NCI-H748 treated with DMSO at 0.1 percent for 48 hours (cell line): Measurements from ENCODE around the gene KRT4.

Experiments
- DNase-seq: peaks from one replicate; lab custom pipeline; 2025; lab: John Stamatoyannopoulos, UW

Gene KRT4

GRCh38 chr12:52792185-52793029 lies 21.5 kb downstream of the KRT4 start:
- DNase-seq = no peak

- DNase-seq = no peak
Measured at GRCh38 chr12:52791271-52792184, 22.4 kb downstream of the KRT4 start.

GRCh38 chr12:52790427-52791270 lies 23.3 kb downstream of the KRT4 start:
- no peak for DNase-seq

GRCh38 chr12:52789637-52790426 lies 24.1 kb downstream of the KRT4 start:
- no peak for DNase-seq

GRCh38 chr12:52788876-52789636 lies 24.9 kb downstream of the KRT4 start:
- DNase-seq = no peak

GRCh38 chr12:52788192-52788875 lies 25.6 kb downstream of the KRT4 start:
- no peak for DNase-seq

GRCh38 chr12:52787324-52788191 lies 26.4 kb downstream of the KRT4 start:
- DNase-seq = peak; percentile 18

GRCh38 chr12:52784909-52785308 lies 29.0 kb downstream of the KRT4 start:
- DNase-seq = no peak

- DNase-seq = no peak
Measured at GRCh38 chr12:52783563-52784316, 30.2 kb downstream of the KRT4 start.

- DNase-seq = no peak
Measured at GRCh38 chr12:52782502-52782901, 31.4 kb downstream of the KRT4 start.

GRCh38 chr12:52781399-52782082 lies 32.4 kb downstream of the KRT4 start:
- no peak for DNase-seq

GRCh38 chr12:52779914-52780313 lies 34.0 kb downstream of the KRT4 start:
- DNase-seq = no peak

GRCh38 chr12:52778833-52779232 lies 35.1 kb downstream of the KRT4 start:
- no peak for DNase-seq

GRCh38 chr12:52777566-52777965 lies 36.4 kb downstream of the KRT4 start:
- DNase-seq = no peak

GRCh38 chr12:52776913-52777395 lies 37.0 kb downstream of the KRT4 start, which contains the start of gene KRT76:
Gene KRT76 (minus strand): TSS chr12:52777345. CDS start chr12:52777291, 54 bp downstream.
- DNase-seq = no peak

GRCh38 chr12:52776435-52776834 lies 37.5 kb downstream of the KRT4 start:
- no peak for DNase-seq

GRCh38 chr12:52774629-52775250 lies 39.2 kb downstream of the KRT4 start:
- no peak for DNase-seq
